GM19240 (cell line): ENCODE data around the gene UNC5C.

Experiments
- DNase-seq: peaks from one replicate; pipeline ENCODE4 v3.0.0; 2011; ENCODE audit warnings: low spot score; ENCODE audit not compliant: insufficient read length

UNC5C gene

GRCh38 chr4:95546866-95547714, 1.7 kb downstream of the UNC5C start:
- DNase-seq: no peak

- DNase-seq: no peak
Observed at GRCh38 chr4:95546221-95546620, 2.6 kb downstream of the UNC5C start.

- no peak for DNase-seq
Observed at GRCh38 chr4:95545546-95545945, 3.2 kb downstream of the UNC5C start.

GRCh38 chr4:95544113-95545103, 4.4 kb downstream of the UNC5C start:
- no peak for DNase-seq

GRCh38 chr4:95541889-95542607, 6.7 kb downstream of the UNC5C start:
- no peak for DNase-seq

- no peak for DNase-seq
Observed at GRCh38 chr4:95541094-95541493, 7.7 kb downstream of the UNC5C start.

- no peak for DNase-seq
Observed at GRCh38 chr4:95540227-95540626, 8.5 kb downstream of the UNC5C start.

GRCh38 chr4:95539106-95539505, 9.7 kb downstream of the UNC5C start:
- no peak for DNase-seq

- no peak for DNase-seq
Observed at GRCh38 chr4:95537863-95538488, 10.8 kb downstream of the UNC5C start.

- no peak for DNase-seq
Observed at GRCh38 chr4:95537191-95537590, 11.6 kb downstream of the UNC5C start.

- no peak for DNase-seq
Observed at GRCh38 chr4:95536650-95537049, 12.1 kb downstream of the UNC5C start.

GRCh38 chr4:95535180-95535579, 13.6 kb downstream of the UNC5C start:
- DNase-seq: no peak

- no peak for DNase-seq
Observed at GRCh38 chr4:95534032-95534431, 14.7 kb downstream of the UNC5C start.

- no peak for DNase-seq
Observed at GRCh38 chr4:95533254-95533653, 15.5 kb downstream of the UNC5C start.

- DNase-seq: no peak
Observed at GRCh38 chr4:95532305-95532704, 16.5 kb downstream of the UNC5C start.

GRCh38 chr4:95531141-95531540, 17.6 kb downstream of the UNC5C start:
- no peak for DNase-seq

GRCh38 chr4:95529946-95530345, 18.8 kb downstream of the UNC5C start:
- DNase-seq: no peak

- no peak for DNase-seq
Observed at GRCh38 chr4:95528388-95528948, 20.3 kb downstream of the UNC5C start.

GRCh38 chr4:95526075-95526474, 22.7 kb downstream of the UNC5C start:
- DNase-seq: no peak

- DNase-seq: no peak
Observed at GRCh38 chr4:95524729-95525128, 24.0 kb downstream of the UNC5C start.

GRCh38 chr4:95524184-95524583, 24.6 kb downstream of the UNC5C start:
- no peak for DNase-seq
